GM12874 (cell line): ENCODE data around the gene C1GALT1C1L.

Experiments used
- CTCF ChIP-seq: IDR thresholded peaks from 2 replicates; pipeline ENCODE4 v1.5.1; 2011; ENCODE audit warnings: low read depth, mild to moderate bottlenecking, control low read depth, low read length, moderate library complexity; ENCODE audit not compliant: insufficient read depth

Gene C1GALT1C1L

GRCh38 chr2:43676322-43677050, at the start of gene C1GALT1C1L:
Gene C1GALT1C1L, minus strand, starts transcription at chr2:43676429. Its CDS starts 107 bp downstream, at chr2:43676322.
- no peak for TF ChIP-seq CTCF

GRCh38 chr2:43725711-43726246, 49.5 kb upstream of the C1GALT1C1L start:
- no peak for TF ChIP-seq CTCF

GRCh38 chr2:43724728-43725526, 48.7 kb upstream of the C1GALT1C1L start:
- TF ChIP-seq CTCF, result no peak

GRCh38 chr2:43718530-43719124, 42.4 kb upstream of the C1GALT1C1L start:
- TF ChIP-seq CTCF, result no peak

- TF ChIP-seq CTCF, result no peak
Measured at GRCh38 chr2:43717322-43717721, 41.1 kb upstream of the C1GALT1C1L start.

GRCh38 chr2:43715300-43716098, 39.3 kb upstream of the C1GALT1C1L start:
- TF ChIP-seq CTCF, result no peak

GRCh38 chr2:43714164-43714563, 37.9 kb upstream of the C1GALT1C1L start:
- no peak for TF ChIP-seq CTCF
